Effector memory CD8-positive, alpha-beta T cell (primary cell): Measurements from ENCODE around the gene KIF14.

Source experiments
- ATAC-seq: fragments of 150-1000 bp; cut with Tn5 transposase; replicated peaks from 2 replicates; pipeline ENCODE4 v1.10.0; 2021; ENCODE audit warnings: mild to moderate bottlenecking, moderate library complexity
- DNase-seq, 3 experiments: peaks; one replicate each; pipeline ENCODE4 v3.0.0; 2021
- H3K27ac Mint-ChIP-seq, 2 donors: one replicate each; pipeline ENCODE4 v1.8.0; 2022; ENCODE audit warnings: mild to moderate bottlenecking in 2 of 2, mixed read lengths in 2 of 2, moderate library complexity in 2 of 2
- H3K27me3 Mint-ChIP-seq, 2 donors: one replicate each; pipeline ENCODE4 v1.8.0; 2022; ENCODE audit warnings: mixed read lengths in 2 of 2
- H3K36me3 Mint-ChIP-seq: one replicate; pipeline ENCODE4 v1.8.0; 2022; ENCODE audit warnings: mild to moderate bottlenecking, moderate library complexity, mixed read lengths; ENCODE audit not compliant: insufficient read depth
- H3K4me1 Mint-ChIP-seq, 2 donors: one replicate each; pipeline ENCODE4 v1.8.0; 2022; ENCODE audit warnings: low read depth in 2 of 2, mixed read lengths in 2 of 2
- H3K4me3 Mint-ChIP-seq, 2 donors: one replicate each; pipeline ENCODE4 v1.8.0; 2022; ENCODE audit warnings: mild to moderate bottlenecking in 2 of 2, mixed read lengths in 2 of 2, moderate library complexity in 2 of 2
- H3K9me3 Mint-ChIP-seq, 2 donors: one replicate each; pipeline ENCODE4 v1.8.0; 2022; ENCODE audit warnings: mixed read lengths in 2 of 2

KIF14 gene

DNA sequence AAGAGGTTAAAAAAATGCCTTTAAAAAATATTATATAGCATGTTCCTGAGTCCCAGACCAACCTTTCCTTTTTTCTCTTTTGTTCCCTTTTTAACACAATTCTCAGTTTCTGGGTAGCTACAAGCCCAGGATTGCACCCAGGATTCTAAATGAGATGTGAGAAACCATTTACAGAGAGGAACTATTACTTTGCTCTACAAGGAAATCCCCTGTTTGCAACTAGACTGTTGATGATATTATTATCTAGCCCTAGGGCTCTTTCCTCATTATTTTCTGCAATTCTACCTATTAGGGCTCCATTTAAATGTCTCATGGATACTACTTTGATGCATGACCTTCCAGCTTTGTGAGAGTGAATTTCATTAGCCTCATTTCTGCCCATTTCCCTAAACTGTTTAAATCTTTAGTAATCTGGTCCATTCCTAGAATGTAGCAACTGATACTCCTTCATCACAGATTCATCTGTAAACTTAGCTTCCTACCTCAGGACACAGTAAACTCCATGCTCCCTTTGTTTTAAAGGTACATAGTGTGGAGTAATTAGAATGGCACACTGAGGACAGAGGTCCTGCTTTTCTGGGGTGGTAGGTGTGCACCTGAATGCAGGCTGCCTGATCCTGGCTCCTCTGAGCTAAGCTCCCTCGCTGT, 7.1 kb upstream of the KIF14 start:
- no peaks in the 10 kb centered on the region for H3K9me3 Mint-ChIP-seq

GRCh38 chr1:200626853-200627534, 6.4 kb upstream of the KIF14 start:
- Mint-ChIP-seq H3K9me3 (no peaks in the 10 kb centered on the region), H3K4me1 (peaks cover 11 to 15% of the 10 kb centered on the region in 2 donors), H3K27ac (no peak overlapping the region), H3K4me3 (no peak overlapping the region), H3K36me3 (no peaks in the 10 kb centered on the region), H3K27me3 (no peaks in the 10 kb centered on the region)
- DNase-seq (no peak), ATAC-seq (no peak)

More for the DNA sequence above, 7.1 kb upstream of the KIF14 start:
- DNase-seq, result no peak
- no peaks in the 10 kb centered on the region for H3K36me3 Mint-ChIP-seq
- H3K4me1 Mint-ChIP-seq, result peaks cover 11 to 15% of the 10 kb centered on the region in 2 donors
- H3K27me3 Mint-ChIP-seq, result no peaks in the 10 kb centered on the region
- H3K4me3 Mint-ChIP-seq, result peak overlapping the region; percentile 8 to 33
- ATAC-seq, result peak; percentile 44
- peak overlapping the region; percentile 27 to 62 for H3K27ac Mint-ChIP-seq

DNA sequence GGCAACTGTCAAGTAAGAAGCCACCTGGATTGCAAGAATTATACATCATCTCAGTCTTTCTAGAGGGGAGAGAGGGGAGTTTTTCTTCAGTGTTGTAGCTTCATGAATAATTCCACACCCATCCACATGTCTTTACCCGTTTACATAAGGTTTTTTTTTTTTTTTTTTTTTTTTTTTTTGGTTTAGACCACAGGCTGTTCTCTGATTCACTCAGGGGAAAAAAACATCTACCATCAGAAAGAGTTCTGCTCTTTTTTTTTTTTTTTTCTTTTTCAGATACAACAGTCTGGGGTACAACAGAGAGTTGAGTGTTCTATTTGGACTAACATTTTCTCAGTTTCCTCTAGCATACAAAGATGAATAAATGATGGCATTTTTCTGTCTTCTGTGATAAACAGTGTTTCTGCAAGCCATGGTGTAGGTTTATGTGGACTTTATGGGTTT, 4.9 kb upstream of the KIF14 start:
- H3K27ac Mint-ChIP-seq, result no peak overlapping the region
- DNase-seq, result no peak
- no peaks in the 10 kb centered on the region for H3K9me3 Mint-ChIP-seq
- peaks cover 17 to 18% of the 10 kb centered on the region in 2 donors for H3K4me1 Mint-ChIP-seq
- H3K4me3 Mint-ChIP-seq, result no peak overlapping the region
- peaks cover 5% of the 10 kb centered on the region for H3K36me3 Mint-ChIP-seq
- no peak for ATAC-seq
- H3K27me3 Mint-ChIP-seq, result no peaks in the 10 kb centered on the region

- H3K36me3 Mint-ChIP-seq, result peaks cover 5% of the 10 kb centered on the region
- peaks cover 17 to 18% of the 10 kb centered on the region in 2 donors for H3K4me1 Mint-ChIP-seq
- no peaks in the 10 kb centered on the region for H3K27me3 Mint-ChIP-seq
- no peak for DNase-seq
- no peak for ATAC-seq
- no peak overlapping the region for H3K4me3 Mint-ChIP-seq
- H3K27ac Mint-ChIP-seq, result no peak overlapping the region
- H3K9me3 Mint-ChIP-seq, result no peaks in the 10 kb centered on the region
These were observed 4.3 kb upstream of the KIF14 start for GRCh38 chr1:200624679-200625335.

DNA sequence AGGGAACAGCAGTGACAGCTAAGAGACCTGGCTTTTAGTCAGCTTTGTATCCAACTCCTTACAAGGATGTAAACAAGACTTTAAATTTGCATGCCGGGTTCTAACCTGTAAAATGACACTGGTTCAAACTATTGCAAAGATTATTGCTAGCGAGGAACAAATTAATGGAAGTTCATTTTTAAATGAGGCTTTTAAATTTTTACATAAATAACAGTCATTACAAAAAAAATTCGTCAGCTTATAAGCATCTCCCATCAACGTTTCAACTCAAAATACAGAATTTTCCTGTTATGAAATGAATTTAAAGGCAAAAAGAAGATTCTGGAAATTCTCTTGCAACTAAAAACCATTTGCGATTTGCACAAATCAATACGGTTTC, 668 bp downstream of the KIF14 start:
- Mint-ChIP-seq H3K27ac (peak overlapping the region; percentile 92 to 95), H3K9me3 (no peaks in the 10 kb centered on the region), H3K4me1 (peaks cover 3 to 5% of the 10 kb centered on the region in 2 donors), H3K27me3 (no peaks in the 10 kb centered on the region), H3K4me3 (peak overlapping the region; percentile 94 to 97), H3K36me3 (peaks cover 5% of the 10 kb centered on the region)
- DNase-seq, result no peak
- ATAC-seq, result no peak

GRCh38 chr1:200610846-200611245, 9.7 kb downstream of the KIF14 start:
- Mint-ChIP-seq H3K9me3 (no peaks in the 10 kb centered on the region), H3K4me3 (no peak overlapping the region), H3K27me3 (no peaks in the 10 kb centered on the region), H3K36me3 (no peaks in the 10 kb centered on the region), H3K27ac (no peak overlapping the region), H3K4me1 (no peaks in the 10 kb centered on the region)
- ATAC-seq (no peak), DNase-seq (no peak)

GRCh38 chr1:200602632-200603031, 17.9 kb downstream of the KIF14 start:
- Mint-ChIP-seq H3K27me3 (no peaks in the 10 kb centered on the region), H3K36me3 (no peaks in the 10 kb centered on the region), H3K4me1 (peaks cover 0 to 1% of the 10 kb centered on the region in 2 donors), H3K27ac (no peak overlapping the region), H3K4me3 (no peak overlapping the region), H3K9me3 (no peaks in the 10 kb centered on the region)
- no peak for DNase-seq
- ATAC-seq, result no peak

DNA sequence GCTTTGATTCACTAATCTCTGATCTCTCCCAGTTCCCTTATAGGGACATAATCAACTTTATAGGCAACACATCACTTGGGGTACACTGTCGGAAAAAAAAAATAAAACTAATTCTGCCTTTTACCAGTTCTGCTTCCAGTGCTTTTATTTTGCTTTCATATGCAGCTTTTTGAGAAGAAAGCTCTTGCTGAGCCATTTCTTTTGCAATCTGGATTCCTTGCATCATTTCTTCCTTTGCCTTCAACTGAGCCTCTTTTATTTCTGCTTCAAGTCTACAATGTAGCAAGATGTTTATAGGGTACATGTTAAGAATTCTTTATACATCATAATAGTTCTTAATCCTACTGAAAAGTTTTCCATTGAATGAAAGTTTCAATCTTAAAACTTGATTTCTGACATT, 30.6 kb downstream of the KIF14 start:
- Mint-ChIP-seq H3K9me3 (no peaks in the 10 kb centered on the region), H3K4me1 (no peaks in the 10 kb centered on the region), H3K4me3 (no peak overlapping the region), H3K36me3 (no peaks in the 10 kb centered on the region), H3K27ac (no peak overlapping the region), H3K27me3 (no peaks in the 10 kb centered on the region)
- DNase-seq (no peak), ATAC-seq (no peak)

DNA sequence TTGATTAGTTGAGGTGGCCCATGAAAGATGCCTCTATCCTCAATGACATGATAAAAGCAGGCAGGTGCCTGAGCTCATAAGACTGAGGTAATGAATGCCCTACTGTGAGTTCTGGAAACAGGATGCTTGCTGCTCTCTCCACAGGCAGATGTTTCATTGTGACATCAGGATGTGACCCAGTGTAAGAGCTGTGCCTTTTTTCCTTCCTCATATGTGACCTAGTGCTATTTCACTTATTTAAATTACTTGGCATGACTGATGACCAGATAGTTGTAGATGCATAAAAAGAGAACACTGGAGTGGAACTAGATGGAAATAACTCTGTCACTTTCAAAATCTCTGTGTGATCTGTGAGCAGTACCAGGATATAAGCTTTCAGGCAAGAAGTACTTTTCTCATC, 31.9 kb downstream of the KIF14 start:
- Mint-ChIP-seq H3K36me3 (no peaks in the 10 kb centered on the region), H3K27ac (no peak overlapping the region), H3K9me3 (no peaks in the 10 kb centered on the region), H3K4me1 (no peaks in the 10 kb centered on the region), H3K27me3 (no peaks in the 10 kb centered on the region), H3K4me3 (no peak overlapping the region)
- DNase-seq (no peak), ATAC-seq (no peak)

DNA sequence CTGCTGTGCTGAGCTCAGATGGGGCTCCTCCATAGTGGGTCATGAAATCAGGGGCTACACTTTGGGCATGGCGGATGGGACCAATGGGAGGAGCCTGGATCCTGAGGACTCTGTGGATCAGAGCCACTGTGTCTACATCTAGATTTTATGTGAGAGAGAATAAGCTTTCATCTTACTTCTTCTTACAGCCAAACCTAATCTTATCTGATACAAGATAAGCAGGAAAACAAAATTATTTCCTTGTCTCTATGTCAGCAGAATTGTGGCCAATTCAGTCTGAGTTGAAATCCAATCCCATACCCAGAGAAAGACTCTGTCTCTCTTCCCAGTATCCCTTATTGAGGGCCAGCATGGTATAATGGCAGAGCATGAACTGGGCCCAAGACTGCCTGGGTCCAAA, 56.2 kb downstream of the KIF14 start:
- Mint-ChIP-seq H3K36me3 (peaks cover 4% of the 10 kb centered on the region), H3K4me3 (no peak overlapping the region), H3K9me3 (no peaks in the 10 kb centered on the region), H3K27me3 (no peaks in the 10 kb centered on the region), H3K27ac (no peak overlapping the region), H3K4me1 (peaks cover 0 to 9% of the 10 kb centered on the region in 2 donors)
- ATAC-seq (no peak), DNase-seq (no peak)

- Mint-ChIP-seq H3K9me3 (no peaks in the 10 kb centered on the region), H3K4me3 (no peak overlapping the region), H3K36me3 (no peaks in the 10 kb centered on the region), H3K27ac (peak overlapping the region in 1 of 2 donors; percentile 71), H3K4me1 (peaks cover 0 to 9% of the 10 kb centered on the region in 2 donors), H3K27me3 (no peaks in the 10 kb centered on the region)
- ATAC-seq, result no peak
- no peak for DNase-seq
These were observed 58.7 kb downstream of the KIF14 start for GRCh38 chr1:200561856-200562214.

GRCh38 chr1:200558866-200559459, 61.6 kb downstream of the KIF14 start:
- peak; percentile 5 to 16 (median 8) for DNase-seq
- no peak overlapping the region for H3K27ac Mint-ChIP-seq
- no peaks in the 10 kb centered on the region for H3K36me3 Mint-ChIP-seq
- no peaks in the 10 kb centered on the region for H3K27me3 Mint-ChIP-seq
- no peak overlapping the region for H3K4me3 Mint-ChIP-seq
- peak; percentile 35 for ATAC-seq
- H3K9me3 Mint-ChIP-seq, result no peaks in the 10 kb centered on the region
- peaks cover 0 to 9% of the 10 kb centered on the region in 2 donors for H3K4me1 Mint-ChIP-seq

GRCh38 chr1:200556002-200556401, 64.5 kb downstream of the KIF14 start:
- Mint-ChIP-seq H3K4me3 (no peak overlapping the region), H3K4me1 (no peaks in the 10 kb centered on the region), H3K27me3 (no peaks in the 10 kb centered on the region), H3K27ac (no peak overlapping the region), H3K9me3 (no peaks in the 10 kb centered on the region), H3K36me3 (no peaks in the 10 kb centered on the region)
- DNase-seq (no peak), ATAC-seq (no peak)
